Ureter (tissue), 1 donor: Measurements from ENCODE around the gene ENOX1. TPM values are rescaled to one million over a fixed set of nuclear protein-coding genes. Genes with fewer than 3 reads are reported as not detected.

Experiments used
- DNase-seq: peaks from one replicate; pipeline ENCODE4 v3.0.0-alpha.2; 2020; ENCODE audit warnings: low spot score
- total RNA-seq: library from RNA; stranded (reverse); gene quantifications from one replicate; pipeline ENCODE4 v1.2.4, GENCODE V29; 2023
- donor health status: DM: yes; HTN: yes; CAD: no.

The ENOX1 gene
- total RNA-seq, 1 donor from 2014 or later, result 7.1 TPM

DNA sequence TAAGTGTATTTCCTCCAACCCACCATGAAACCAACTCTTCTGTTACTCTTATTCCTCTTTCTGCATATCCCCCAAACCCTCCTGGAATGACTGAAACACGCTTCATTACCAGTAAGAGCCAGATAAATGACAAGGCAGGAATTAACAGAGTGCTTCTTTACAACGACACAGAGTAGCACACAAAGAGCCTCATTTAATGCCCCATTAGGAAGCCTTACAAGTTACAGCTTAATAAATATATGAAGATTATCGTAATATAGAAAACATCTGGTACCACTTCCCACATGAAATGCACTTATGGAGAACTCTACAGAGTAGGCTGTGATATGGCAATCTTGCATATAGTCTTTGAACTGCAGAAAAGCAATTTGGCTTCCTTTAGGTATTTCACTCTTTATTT, 116.8 kb downstream of the ENOX1 start:
- no peak for DNase-seq

DNA sequence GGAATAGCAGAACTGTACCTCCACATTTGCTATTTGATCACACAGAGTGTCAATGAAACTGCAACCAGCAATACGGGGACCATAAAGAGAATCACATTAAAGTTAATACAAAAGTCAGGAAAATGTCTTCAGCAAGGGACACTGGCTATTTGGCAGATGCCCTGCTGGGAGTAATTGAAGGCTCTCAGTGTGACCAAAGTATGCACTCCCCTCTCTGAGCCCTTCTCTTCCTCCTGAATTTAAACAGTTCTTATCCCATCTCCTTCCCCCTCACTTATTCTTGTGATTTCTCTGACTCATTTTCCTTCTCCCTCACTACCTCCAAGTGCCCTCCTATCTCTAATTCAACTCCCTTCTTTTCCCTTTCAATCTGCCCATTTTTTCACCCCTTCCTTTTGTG, 117.7 kb downstream of the ENOX1 start:
- no peak for DNase-seq

DNA sequence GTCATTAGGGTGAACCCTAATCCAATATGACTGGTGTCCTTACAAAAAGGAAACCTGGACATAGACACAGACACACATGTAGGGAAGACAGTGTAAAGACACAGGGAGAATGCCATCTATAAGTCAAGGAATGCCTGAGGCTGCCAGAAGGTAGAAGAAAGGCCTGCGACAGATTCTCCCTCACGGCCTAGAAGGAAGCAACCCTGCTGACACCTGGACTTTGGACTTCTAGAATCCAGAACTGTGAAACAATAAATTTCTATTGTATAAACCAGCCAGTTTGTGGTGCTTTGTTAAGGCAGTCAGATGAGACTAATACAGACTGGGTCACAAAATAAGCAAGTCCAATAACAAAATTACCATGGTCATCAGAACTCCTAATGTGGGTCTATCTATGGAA, 120.4 kb downstream of the ENOX1 start:
- DNase-seq, result no peak

DNA sequence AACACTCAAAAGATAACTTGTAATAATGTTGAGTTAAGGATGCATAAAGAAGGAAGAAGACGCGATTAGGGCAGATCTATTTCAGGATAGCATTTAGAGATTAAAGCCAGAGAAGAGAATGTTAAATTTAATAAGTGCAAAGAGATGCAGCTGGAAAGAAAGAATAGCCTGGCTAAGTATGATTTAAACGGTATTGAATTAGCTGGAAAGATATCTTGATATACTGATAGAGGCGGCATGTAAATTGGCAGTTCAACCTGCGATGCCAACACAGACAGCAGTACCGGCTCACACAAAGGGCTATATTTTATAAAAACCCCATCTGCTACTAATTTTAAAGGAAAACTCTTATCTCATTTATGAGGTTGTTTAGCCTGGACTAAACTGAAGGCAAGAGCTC, 121.4 kb downstream of the ENOX1 start:
- DNase-seq, result no peak

DNA sequence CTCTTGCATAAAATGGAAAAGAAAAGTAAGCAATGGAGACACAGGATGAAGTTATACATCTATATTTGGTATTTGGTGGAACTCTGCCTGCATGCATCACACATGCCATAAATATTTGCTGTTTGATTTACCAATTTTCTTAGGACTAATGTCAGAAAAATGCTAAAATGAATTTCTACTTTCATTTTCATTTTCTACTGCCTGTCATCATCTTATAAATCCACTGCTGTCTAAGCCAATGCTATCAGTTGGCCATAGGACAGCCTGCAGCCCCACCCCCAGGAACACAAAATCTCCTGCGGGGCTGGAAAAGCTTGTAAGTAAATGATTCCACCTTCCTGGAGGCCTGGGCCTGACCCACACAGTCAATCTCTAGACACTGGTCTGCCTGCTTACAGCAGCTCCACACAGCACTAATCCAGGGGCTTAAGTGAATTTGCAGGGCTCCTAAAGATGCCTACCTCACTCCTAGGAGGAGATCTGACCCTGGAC, 122.0 kb downstream of the ENOX1 start:
- DNase-seq, result peak; percentile 45

DNA sequence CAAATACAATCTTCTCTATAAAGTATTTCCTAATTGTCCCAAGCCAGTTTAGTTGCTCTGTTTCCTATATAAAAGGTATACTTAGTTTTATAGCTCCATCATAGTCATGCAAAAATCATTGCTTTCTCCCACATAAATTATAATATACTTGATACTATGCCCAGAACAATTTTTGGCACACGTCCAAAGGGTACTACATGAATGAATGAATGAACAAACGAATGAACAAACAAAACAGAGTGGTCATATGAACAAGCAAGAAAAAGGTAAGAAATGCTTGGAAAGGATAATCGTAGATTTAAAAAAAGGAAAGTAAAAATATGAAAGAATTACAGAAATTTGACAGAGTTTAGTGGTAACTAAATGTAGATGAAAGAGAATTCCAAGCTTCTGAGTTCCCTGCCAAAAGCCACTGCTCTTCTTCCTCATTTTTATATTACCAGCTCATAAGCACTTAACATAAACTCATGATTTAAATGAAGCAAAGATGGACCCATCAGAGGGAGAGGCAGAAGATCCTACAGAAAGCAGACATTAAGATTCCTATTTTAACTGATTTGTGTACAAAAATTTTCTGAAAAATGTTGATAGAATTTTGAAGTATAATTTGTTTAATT, 123.2 kb downstream of the ENOX1 start:
- no peak for DNase-seq

DNA sequence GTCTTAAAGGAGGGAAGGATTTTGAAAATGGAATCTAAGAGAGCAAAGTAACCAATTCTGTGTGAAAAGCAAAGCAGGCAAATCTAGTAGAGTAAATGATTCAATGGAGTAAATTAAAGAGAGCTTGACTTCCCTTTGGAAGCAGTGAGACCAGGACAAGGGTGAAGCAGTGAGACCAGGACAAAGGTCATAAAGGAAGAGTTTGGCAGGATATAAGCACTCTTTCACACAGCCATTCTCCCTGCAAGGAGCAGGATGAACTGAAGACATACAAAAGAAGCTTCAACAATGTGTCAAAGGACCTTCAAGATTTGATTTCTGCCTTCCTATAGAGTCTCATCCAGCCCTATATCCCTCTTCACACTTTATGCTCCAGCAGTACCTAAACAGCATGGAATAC, 123.8 kb downstream of the ENOX1 start:
- no peak for DNase-seq

DNA sequence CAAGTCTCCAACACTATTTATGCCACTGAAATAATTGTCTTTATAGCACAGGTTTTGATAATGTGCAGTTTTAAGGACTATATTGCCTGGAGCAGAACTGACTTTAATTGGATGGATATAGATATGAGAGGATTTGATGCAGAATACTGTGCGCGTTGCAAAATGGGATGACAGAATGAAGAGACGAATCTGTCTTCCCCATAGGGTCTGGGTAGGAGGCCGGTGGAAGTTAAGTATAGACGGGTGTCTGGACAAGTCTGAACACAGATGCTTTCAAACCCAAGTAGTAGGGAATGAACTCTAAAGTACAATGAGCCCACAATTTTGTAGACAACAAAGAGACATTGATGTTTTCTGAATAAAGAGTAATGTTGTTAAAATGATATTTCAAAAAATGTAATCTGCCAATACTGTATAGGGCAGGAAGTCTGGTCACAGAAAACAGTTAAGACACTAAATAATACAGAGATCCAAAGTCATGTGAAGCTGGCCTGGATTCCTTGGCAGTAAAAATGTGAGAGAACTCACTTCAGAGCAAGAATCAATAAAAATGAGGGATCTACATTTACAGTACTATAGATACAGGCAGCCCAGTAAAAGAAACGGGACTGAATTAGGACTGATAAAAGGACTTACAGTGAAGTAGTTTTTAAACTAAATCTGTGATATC, 125.5 kb downstream of the ENOX1 start:
- no peak for DNase-seq

DNA sequence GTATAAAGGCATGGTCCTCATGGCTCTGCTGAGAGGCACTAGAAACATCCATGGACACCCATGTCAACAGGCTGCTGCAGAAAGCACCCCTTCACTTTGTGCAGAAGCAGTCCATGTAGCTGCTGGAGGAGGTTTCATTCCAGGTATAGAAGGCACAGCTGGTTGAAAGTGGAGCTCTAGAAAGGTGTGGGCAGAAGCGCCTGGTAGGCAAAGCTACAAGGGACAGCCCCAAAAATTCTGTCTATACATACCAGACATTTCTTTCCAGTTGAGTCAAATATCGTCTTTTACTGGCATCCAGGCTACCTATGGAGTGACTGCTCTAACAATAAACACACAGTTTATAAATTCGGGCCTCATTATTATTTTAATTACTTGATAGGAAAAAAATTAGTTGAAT, 129.3 kb downstream of the ENOX1 start:
- DNase-seq, result no peak

DNA sequence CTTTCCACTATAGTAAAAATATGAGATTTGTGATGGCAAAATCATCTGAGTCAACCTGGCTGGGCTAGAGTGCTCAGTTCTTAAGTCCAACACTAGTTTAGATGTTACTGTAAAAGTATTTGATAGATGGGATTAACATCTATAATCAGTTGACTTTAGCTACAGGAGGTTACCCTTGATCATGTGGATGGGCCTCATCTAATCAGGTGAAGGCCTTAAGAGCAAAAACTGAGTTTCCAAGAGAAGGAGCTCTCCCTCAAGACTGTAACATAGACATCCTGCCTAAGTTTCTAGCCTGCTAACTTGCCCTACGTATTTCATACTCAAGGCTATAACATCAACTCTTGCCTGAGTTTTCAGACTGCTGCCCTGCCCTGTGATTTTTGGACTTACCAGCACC, 132.8 kb downstream of the ENOX1 start:
- no peak for DNase-seq

DNA sequence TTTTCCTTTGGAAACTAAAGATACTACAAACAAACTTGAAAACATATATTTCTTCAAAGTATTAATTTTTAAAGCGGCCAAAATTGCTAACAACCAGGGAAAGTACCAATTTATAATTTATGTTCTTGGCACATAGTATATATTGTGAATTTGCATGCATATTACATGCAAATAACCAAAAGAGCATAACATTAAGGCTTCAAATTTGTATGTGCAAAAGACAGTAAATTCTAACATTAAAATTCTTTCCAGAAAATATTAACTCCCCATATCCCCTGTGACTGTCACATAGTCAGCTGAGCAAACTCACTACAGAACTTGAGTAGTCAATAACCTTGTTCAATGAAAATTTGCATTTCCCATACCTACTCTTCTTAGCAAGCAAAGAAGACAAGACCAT, 133.4 kb downstream of the ENOX1 start:
- DNase-seq, result no peak

DNA sequence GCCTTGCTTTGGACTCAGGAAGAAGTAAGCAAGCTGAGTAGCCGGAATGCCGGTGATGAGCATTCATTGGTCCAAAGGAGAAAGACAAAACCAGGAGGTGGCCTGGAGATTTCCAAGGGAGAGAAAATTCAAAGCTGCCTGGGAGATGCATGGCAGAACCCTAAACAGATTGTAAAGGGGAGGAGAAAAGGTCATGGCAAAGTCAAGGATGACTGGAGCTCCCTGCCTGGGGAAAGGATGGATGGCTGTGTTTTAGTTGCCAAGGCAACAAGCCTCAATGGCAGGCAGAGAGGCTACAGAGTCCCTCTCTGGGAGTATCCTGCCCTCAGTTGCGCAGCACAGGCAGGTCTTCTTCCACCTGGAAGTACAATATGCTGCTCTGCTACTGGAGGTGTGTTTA, 134.0 kb downstream of the ENOX1 start:
- DNase-seq, result no peak

DNA sequence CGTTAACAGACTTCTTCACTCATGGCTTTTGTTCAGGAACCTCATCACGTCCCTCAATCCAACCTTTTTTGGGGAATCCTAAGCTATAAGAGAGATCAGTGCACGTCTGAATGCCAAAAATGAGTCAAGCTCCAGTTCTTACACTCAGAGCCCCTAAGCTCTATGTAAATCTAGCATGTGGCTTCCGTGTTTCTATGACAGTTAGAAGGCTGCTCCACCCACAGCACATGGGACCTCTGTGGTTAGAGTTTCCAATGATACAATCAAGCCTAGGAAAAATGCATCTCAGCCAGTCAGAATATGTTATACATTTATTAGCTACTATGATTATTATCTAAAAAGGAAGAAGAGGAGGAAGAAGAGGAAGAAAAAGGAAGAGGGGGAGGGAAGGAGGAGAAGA, 135.9 kb downstream of the ENOX1 start:
- DNase-seq, result no peak

DNA sequence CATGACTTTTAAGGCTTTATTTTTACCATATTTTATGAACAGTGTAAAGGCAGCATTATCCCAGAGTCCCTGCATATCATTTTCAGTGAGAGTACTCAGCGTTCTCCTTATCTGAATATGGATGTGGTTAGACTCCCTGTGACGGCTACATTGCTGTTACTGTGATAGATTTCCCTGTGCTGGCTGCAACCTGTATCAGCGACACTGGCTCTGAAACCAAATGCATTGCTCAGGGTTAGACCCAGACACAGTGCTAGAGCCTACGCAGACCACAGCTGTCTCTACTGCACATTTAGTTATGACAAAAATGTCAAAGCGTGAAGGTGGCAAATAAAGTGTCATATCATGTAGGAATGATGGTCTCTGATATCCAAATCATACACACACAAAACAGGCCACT, 138.0 kb downstream of the ENOX1 start:
- DNase-seq, result no peak

DNA sequence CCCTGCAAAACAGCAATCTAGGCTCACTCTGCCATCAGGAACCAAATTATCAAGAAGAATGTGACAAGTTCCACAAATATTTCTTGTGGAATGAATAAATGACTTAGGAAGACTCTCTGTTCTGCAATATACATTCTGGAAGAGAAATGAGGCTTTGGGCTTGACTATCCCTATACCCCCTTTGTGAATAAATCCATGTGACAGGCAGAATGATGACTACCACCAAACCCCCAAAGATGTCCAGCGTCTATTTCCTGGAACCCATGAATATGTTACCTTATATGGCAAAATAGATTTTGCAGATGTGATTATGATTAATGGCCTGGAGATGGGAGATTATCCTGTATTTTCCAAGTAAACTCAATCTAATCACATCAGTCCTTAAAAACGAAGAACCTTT, 139.3 kb downstream of the ENOX1 start:
- DNase-seq, result no peak

DNA sequence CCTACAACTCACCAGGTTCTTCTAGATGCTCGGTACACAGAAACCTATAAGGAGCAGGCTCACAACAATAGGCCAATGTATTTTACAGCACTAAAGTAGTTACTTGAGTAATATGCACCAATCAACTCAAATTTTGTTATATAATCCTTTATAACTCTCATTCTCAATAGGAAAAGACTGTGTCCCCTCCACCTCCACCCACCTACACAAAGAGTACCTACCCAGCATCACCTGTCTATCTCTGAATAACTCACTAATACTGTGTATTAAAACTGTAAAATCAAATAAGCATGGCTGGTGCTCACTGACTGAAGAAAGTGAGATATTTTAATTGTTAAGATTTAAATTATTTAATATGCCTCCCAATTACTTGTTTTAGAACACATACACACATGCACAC, 146.3 kb downstream of the ENOX1 start:
- no peak for DNase-seq

DNA sequence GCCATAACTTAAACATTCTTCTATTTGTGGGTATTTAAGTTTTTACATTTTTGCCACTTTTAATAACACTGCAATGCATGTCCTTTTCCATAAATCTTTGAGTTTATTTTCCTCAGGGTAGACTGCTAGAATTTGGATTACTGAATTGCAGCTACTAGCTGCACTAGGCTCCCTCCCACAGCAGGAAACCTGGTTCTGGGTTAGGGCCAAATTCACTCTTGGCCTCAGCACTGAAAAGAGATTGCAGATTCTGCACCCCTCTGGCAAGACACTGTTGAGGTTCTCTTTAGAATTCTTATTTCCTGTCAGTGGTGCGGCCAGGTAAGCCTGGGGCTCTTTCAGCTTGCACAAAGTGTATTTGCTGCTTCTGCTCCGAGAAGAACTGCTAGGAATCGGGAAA, 155.7 kb downstream of the ENOX1 start:
- DNase-seq, result no peak

DNA sequence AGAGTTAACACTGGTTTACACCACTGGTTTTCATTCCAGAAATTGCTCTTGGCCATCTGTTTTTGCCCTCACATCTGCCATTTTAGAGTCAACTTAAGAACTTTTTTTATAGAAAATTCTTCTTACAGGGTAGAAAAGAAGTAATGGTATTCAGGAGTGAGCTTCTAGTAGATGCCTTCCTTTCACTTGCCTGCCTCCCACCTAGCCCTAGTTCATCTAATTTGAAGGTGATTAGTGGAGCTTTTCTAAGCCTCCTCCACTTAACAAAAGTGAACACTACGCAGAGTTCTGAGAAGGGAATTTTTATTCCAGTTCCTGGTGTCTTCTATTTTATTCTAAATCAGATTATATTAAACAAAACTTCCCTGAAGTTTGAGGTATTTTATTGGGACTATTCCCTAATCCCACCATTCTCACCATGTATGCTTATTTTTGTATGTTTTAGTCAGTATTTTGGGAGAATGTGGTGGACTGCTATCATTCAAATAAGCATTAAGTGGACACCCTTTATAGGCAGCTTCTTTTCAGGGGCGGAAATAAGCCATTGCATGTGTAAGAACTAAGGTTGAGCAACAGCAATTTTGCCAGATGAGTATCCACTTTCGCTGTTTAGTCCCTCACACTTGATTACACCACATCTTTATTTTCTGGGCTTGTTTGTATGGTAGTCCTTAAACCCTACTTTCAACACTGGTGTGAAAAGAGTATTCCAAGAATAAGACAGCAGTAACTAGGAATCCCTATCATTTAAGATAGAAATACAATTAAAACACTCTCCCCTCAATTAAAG, 156.9 kb downstream of the ENOX1 start:
- no peak for DNase-seq

DNA sequence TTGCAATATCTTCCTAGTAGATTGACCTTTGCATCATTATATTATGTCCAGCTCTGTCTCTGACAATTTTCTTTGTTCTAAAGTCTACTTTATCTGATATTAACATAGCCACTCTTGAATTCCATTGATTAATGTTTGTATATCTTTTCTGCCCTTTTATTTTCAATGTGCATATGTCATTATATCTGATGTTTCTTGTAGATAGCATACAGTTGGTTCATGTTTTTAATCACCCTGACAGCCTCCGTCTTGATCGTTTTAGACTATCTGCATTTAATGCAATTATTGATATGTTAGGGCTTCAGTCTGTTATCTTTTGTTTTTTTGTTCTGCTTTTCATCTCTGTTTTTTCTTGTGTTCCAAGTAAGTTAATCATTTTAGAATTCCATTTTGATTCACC, 159.8 kb downstream of the ENOX1 start:
- no peak for DNase-seq

DNA sequence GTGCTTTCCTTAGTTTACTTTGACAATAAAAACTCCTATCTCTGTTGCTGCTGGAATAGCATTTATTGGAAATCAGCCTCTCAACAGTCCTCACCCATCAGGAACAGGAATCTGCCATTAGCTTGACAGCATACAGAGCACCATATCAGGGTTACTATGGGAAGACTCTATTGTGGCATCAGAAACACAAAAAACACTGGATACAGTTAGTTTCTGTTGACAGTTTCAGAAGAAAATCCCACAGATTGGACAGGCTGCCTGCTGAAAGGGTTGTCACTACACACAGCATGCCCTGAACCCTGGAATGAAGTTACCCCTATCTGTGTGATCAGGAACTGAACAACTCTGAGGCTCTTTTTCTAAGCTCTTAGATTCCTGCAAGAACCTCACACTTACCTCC, 172.7 kb downstream of the ENOX1 start:
- DNase-seq, result no peak

DNA sequence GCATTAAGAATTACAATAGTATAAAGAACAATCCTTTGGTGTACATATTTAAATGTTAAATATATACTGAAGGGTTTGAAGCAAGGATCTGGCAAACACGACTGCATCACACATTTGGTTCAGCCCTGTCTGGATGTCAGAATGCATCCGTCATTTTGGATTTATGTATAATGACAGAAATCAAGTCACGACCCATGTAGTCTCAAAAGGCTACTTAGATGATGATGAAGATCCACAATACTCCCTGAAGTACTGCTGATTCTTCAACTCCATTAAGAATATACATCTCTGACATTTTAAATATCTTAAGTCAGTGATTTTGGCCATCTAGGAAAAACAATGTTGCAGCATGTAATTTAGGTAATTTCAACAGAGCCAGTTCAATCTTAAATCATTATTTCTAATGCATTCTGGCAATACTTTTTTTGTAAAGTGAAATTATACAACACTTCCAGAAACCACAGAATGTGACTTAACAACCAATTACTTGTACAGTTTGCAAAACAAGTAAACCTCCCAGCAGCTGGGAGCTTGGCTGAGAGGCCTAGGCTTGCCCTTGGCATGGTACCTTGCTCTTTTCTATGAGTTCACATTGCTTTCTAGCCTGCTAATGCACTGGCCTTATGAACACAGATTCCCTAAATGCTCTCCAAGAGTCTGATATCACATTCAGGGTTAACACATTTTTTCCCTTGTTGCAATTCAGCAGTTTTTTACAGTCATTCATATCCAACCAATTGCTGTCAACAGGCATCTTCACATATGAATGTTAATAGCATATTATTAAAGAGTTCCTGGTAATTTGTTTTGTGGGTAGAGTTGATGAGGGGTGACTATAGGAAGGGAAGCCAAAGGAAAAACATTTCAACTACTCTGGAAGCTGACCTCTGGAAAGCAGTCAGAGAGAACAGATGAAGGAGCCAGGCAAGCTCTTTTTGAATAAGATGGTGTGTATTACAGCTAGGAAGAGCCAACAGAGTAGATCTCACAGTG, 175.2 kb downstream of the ENOX1 start:
- no peak for DNase-seq
